Occipital lobe (tissue), 2 donors: Measurements from ENCODE around the gene ERV3-1. TPM values are rescaled to one million over a fixed set of nuclear protein-coding genes. Genes with fewer than 3 reads are reported as not detected.
"Not testable (repeated sequence)": the region's sequence is repeated elsewhere in the genome, so short reads cannot be mapped to it uniquely, and the experiment has no call there.

Experiments
- DNase-seq: peaks from one replicate; lab custom pipeline; 2025; lab: John Stamatoyannopoulos, UW
- total RNA-seq: library from RNA; depleted of rRNA; stranded (reverse); fragments of >200 nt; gene quantifications from one replicate; pipeline ENCODE4 v1.2.3, GENCODE V29; 2014

ERV3-1 gene
- total RNA-seq, 1 donor from 2014 or later: 26.7 TPM

DNA sequence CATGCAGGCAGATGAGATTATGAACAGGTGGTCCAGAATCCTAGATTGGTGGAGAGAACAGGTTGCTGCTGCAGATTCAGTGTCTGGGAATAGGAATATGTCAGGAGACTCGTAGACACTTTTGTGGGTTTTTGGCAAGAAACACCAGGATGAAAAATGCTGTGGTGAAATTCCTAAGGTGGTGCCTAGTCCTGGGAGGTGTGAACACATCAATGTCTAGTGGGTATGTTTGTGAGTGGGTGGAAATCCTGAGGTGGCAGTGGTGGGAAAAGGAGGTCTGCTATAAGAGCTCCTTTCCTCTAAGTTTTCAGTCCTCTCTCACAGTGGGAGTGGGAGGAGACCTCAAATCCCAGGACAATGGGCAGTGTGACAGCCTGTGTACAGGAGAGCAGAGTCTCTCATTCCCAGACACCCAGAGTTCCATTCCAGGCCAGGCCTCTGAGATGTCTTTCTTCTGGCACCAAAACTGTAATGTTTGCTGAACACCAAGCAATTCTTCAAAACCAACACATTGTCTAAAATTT, 5.1 kb downstream of the ERV3-1 start:
- no peak for DNase-seq

- no peak for DNase-seq
Measured at GRCh38 chr7:64999165-65000004, 7.1 kb downstream of the ERV3-1 start.

GRCh38 chr7:64998865-64999164, 7.7 kb downstream of the ERV3-1 start:
- DNase-seq: no peak

DNA sequence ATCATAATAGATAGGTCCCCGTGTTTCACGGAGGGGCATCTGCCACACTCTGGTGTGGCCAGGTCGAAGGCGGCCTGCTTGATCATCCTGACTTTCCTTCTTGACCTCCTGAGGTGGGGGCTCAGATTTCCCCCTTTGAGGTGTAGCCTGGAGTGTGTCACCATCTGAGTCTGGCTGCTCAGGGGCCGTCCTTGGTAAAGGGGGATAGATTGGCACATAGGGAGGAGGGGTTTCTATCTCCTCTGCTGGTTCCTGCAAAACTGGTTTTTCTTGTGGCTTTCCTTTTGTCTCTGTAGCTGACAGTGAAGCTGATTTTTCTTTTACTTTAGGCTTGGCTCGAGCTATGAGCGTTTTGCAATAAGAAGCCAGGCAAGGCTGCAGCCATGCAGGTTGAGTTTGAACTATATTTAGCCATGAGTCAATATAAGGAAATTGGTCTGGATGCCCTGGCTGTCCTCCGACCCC, 8.5 kb downstream of the ERV3-1 start:
- DNase-seq: no peak

DNA sequence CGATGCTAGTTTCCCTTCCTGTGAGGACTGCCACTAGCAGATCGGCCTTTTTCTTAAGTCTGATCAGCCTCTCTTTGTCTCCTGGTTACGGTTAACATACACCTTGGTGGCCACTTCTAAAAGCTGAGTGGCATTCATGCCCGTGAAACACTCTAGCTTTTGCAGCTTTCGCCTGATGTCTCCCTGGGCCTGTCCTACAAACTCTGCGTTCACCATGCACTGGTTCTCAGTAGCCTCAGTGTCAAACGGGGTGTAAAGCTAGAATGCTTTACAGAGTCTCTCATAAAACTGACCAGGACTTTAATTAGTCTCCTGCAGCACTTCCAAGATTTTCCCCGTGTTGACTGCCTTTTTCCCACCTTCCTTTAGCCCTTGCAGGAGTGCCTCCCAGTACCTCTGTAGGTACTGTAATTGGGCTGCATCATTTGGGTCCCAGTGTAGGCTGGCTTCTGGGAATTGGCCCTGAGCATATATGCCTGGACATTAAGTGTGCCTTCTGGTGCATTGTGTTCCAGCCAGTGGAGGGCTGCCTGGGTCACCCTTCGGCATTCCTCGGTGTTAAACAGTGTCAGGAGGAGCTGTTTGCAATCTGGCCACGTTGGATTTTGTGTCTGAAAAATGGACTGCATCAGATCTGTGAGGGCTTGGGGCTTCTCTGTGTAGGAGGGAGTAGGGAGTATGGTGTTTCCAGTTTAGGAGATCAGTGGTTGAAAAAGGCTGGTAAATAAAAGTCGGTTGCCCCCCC, 9.2 kb downstream of the ERV3-1 start:
- DNase-seq: no peak

- no peak for DNase-seq
Measured at GRCh38 chr7:64996305-64996704, 10.2 kb downstream of the ERV3-1 start.

- DNase-seq: no peak
Measured at GRCh38 chr7:64993901-64994300, 12.6 kb downstream of the ERV3-1 start.

- DNase-seq: no peak
Measured at GRCh38 chr7:64992971-64993370, 13.5 kb downstream of the ERV3-1 start.

DNA sequence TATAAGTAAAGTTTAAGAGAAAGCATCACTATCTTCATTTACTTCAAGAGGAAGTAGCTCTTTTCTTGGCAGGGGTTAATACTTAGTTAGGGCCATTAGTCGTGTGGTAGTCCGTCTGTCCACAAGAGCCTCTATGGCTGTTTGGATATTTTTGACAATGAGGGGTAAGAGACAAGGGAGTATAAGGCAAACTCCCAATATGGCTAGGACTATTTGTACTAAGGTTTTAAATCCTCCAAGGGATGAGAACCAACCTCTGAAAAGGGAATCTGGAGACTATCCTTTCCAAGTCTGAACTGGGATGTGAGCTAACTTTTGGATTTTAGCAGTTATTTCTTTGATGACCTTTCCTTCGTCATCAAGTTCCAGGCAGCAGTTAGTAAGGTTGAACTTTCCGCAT, 15.6 kb downstream of the ERV3-1 start, which contains the start of gene ZNF117:
Gene ZNF117, minus strand, starts transcription at position 101 of the 400 bp plus-strand sequence.
- DNase-seq: no peak

GRCh38 chr7:64990216-64990615, 16.3 kb downstream of the ERV3-1 start:
- DNase-seq: no peak

GRCh38 chr7:64978497-64979203, 27.8 kb downstream of the ERV3-1 start:
- DNase-seq: no peak

- no peak for DNase-seq
Measured at GRCh38 chr7:64965594-64965993, 40.9 kb downstream of the ERV3-1 start.

DNA sequence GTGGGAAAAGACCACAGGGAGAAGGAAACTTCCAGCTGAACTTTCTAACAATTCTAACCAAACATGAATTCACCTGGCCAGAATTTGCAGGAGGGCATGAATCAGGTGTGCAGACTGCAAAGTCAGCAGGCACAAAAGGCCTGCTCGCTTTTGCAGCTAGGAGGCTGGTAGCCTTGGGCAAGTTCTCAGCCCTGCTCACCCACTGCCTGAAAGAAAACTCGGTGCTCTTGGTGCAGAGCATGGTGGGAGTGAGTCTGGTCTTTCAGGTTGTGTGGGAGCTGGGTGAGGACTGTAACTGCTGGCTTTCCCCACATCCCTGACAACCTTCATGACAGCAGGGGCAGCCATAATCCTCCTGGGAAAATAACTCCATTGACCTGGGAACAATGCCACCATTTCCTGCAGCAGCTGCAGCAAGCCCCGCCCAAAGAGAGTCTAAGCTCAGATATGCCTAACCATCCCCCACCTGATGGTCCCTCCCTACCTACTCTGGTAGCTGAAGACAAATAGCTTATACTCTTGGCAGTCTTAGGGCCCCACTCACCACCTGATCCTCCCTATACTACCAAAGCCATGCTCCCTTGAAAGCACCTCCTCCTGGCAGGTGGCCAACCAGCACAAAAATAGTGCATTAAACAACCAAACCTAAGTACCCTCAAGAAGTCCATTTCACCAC, 47.3 kb downstream of the ERV3-1 start:
- DNase-seq: no peak

DNA sequence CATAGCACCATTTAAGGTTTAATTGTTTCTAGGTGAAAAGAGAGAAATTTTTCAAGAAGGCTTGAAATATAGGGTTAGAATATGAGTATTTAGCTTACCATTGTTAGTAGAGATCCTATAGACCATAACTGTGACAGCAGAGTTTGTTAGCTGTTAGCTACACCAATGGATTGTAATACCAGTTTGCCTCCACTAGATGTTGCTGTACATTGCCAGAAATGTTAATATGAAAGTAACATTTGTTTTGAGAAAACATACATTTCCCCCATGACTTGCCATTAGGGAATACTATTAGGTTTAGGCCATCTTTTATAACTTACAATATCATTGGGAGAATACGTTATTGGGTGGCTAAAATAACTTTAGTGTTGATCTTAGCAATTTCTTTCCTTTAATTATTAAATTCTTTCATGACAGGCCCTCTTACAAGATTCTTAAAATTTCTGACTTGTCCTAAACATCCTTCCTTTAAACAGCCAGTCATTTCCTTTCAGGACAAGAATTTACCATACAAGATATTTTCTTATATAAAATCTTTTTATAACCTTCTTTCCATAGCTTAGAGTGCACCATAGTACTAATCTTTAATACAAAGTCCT, 55.1 kb downstream of the ERV3-1 start:
- DNase-seq: no peak

DNA sequence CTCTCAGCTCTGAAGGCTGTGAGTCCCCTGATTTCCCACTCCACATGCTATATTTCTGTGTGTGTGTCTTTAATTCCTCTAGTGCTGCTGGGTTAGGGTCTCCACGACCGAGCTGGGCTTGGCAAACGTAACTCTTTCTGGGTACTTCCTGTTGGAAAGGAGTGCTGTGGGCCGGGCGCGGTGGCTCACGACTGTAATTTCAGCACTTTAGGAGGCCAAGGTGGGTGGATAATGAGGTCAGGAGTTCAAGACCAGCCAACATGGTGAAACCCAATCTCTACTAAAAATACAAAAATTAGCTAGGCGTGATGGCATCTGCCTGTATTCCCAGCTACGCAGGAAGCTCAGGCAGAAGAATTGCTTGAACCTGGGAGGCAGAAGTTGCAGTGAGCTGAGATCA, 55.8 kb downstream of the ERV3-1 start:
- not testable (repeated sequence) for DNase-seq

DNA sequence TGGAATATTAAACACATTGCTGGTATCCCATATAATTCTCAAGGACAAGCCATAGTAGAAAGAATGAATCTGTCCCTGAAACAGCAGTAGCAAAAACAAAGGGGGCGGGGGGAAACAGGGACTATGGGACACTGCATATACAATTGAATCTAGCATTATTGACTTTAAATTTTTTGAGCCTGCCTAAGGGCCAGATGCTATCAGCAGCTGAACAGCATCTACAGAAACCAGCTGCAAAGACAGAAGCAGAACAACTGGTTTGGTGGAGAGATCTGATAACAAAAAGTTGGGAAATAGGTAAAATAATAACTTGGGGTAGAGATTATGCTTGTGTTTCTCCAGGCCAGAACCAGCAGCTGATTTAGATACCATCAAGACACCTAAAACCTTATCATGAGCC, 57.7 kb downstream of the ERV3-1 start:
- DNase-seq: not testable (repeated sequence)

DNA sequence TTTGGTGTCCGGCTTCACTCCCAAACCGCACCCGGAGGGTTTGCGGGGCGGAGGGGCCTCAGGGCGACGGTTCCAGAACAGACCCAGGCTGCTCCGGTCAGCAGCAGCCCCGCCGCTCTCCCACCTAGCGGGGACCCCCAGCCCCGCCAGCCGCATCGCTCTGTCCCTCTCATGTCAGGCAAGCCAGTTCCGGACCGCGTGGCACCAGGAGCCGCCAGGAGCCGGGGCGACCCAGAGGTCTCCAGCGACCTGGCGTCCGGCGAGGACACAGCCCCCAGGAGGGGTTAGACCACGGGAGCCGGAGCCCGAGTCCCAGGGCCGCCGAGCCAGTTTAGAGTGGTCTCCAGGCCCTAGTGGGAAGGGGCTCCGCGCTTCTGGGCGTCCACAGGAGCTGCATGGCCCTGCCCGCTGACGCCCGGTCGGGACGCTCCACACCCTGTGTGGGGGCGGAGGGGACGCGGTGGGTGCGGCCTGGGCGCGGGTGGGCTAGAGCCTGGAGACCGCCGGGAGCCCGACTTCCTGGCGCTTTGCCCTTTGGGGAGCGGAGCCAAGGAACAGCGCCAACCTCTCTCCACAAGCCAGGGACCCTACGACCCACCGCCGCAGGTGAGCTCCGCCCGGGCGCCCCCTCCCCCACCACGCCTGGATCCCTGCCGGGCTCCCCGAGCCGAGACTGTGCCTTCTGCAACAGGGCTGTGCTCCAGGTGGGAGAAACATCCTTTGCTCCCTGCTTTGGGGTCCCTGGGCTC, 59.1 kb downstream of the ERV3-1 start:
- no peak for DNase-seq

DNA sequence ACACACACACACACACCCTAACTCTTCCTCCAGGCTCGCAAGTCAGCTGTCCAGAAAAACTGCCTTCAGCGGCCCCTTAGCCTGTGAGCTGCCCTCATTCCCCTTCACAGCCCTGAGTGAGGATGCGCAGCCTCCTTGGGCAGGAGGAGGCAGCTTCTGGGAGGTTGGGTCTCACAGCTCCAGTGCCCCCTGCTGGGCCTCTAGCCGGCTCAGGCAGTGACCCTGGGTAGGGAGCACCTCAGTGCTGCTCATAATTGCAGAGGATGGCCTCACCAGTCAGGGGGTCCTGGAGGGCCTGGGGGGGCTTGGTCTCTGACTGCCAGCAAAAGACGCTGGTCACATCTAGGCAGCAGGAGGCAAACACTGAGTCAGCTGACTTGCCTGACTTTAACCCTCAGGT, 59.7 kb downstream of the ERV3-1 start:
- DNase-seq: no peak

- DNase-seq: no peak
Measured at GRCh38 chr7:64945503-64946175, 60.8 kb downstream of the ERV3-1 start.
